Measurements from ENCODE around the gene ABCA13. TPM values are rescaled to one million over a fixed set of nuclear protein-coding genes. Genes with fewer than 3 reads are reported as not detected.

The ABCA13 gene
- total and polyA plus RNA-seq, 4 donors, result 1.2 to 23.2 (median 3.5) TPM

DNA sequence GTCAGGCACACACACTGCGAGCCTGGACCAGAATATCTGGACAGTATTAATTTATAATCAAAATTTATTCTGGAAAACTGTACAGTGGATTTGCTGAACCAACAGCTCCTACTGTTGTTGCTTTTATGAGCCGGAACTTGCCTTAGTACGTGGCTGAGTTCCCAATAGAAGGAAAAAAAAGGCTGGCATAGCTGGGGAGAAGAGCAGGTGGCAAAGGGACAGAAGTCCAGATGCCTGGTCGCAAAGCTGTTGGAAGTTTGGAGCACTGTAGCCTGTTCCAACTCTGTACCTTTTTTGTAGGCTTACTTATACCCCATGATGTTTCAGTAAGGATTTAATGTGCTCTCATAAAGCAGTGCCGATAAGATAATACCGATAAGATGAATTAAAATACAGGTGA lies 333.8 kb downstream of the ABCA13 start:
- Histone ChIP-seq H3K27ac (ENCODE audit: low read depth in 1 of 2, low read length in 1 of 2) (no peak overlapping the region), H3K27me3 (ENCODE audit: control insufficient read depth in 3 of 3, insufficient read depth in 3 of 3, low read length in 2 of 3) (no peaks in the 10 kb centered on the region), H3K9ac (ENCODE audit: insufficient read depth in 1 of 2, low read length in 2 of 2) (no peak overlapping the region), H3K4me1 (ENCODE audit: control insufficient read depth in 5 of 5, insufficient read depth in 5 of 5, low read length in 5 of 5) (no peaks in the 10 kb centered on the region), H3K9me3 (ENCODE audit: control insufficient read depth in 4 of 4, insufficient read depth in 3 of 4, low read length in 3 of 4) (no peaks in the 10 kb centered on the region), H3K4me3 (no peak overlapping the region), H3K36me3 (ENCODE audit: control insufficient read depth in 4 of 4, insufficient read depth in 4 of 4, low read length in 4 of 4) (no peaks in the 10 kb centered on the region)
- WGBS, 2 donors, result 95 to 98% methylated on average over 6 of the region's 6 CpGs
- TF ChIP-seq, protein P1, sequence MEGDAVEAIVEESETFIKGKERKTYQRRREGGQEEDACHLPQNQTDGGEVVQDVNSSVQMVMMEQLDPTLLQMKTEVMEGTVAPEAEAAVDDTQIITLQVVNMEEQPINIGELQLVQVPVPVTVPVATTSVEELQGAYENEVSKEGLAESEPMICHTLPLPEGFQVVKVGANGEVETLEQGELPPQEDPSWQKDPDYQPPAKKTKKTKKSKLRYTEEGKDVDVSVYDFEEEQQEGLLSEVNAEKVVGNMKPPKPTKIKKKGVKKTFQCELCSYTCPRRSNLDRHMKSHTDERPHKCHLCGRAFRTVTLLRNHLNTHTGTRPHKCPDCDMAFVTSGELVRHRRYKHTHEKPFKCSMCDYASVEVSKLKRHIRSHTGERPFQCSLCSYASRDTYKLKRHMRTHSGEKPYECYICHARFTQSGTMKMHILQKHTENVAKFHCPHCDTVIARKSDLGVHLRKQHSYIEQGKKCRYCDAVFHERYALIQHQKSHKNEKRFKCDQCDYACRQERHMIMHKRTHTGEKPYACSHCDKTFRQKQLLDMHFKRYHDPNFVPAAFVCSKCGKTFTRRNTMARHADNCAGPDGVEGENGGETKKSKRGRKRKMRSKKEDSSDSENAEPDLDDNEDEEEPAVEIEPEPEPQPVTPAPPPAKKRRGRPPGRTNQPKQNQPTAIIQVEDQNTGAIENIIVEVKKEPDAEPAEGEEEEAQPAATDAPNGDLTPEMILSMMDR (IDR thresholded peaks at IDR 0.05; ENCODE audit: control extremely low read depth, extremely low read depth), result no peak
- ATAC-seq (ENCODE audit: insufficient read depth, low FRiP score) (no peak), DNase-seq (no peak)

GRCh38 chr7:48505466-48505865 lies 334.2 kb downstream of the ABCA13 start:
- TF ChIP-seq, protein P1 (IDR thresholded peaks at IDR 0.05; ENCODE audit: control extremely low read depth, extremely low read depth), result no peak
- ATAC-seq (ENCODE audit: insufficient read depth, low FRiP score), result no peak
- WGBS, 2 donors, result 86 to 92% methylated on average over 4 of the region's 4 CpGs

DNA sequence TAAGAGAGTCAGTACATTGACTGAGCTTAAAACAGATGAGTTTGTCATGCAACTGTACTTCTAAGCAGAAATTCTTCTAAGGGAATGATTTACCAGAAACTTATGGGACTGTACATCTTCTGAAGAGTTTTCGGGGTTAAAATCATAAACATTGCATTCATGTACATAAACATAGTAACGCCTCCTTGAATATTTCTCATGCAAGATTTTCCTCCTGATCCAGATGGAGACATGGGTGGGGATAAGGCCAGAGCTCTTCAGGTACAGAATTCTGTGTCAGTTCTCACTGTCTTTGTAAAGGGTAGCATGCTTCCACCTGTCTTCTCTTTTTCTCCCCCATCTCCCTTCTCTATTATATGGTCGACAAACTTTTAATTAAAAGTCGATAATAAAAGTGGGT lies 335.3 kb downstream of the ABCA13 start:
- DNase-seq (no peak), ATAC-seq (ENCODE audit: insufficient read depth, low FRiP score) (no peak)
- Histone ChIP-seq H3K27ac (ENCODE audit: low read depth in 1 of 2, low read length in 1 of 2) (no peak overlapping the region), H3K9me3 (ENCODE audit: control insufficient read depth in 4 of 4, insufficient read depth in 3 of 4, low read length in 3 of 4) (no peaks in the 10 kb centered on the region), H3K36me3 (ENCODE audit: control insufficient read depth in 4 of 4, insufficient read depth in 4 of 4, low read length in 4 of 4) (no peaks in the 10 kb centered on the region), H3K4me3 (no peak overlapping the region), H3K4me1 (ENCODE audit: control insufficient read depth in 5 of 5, insufficient read depth in 5 of 5, low read length in 5 of 5) (peaks cover 0 to 6% (median 0%) of the 10 kb centered on the region in 5 donors), H3K27me3 (ENCODE audit: control insufficient read depth in 3 of 3, insufficient read depth in 3 of 3, low read length in 2 of 3) (no peaks in the 10 kb centered on the region), H3K9ac (ENCODE audit: insufficient read depth in 1 of 2, low read length in 2 of 2) (no peak overlapping the region)
- TF ChIP-seq, protein P1 (IDR thresholded peaks at IDR 0.05; ENCODE audit: control extremely low read depth, extremely low read depth), result no peak
- 89 to 95% methylated on average over 4 of the region's 4 CpGs for WGBS, 2 donors

More at GRCh38 chr7:48505466-48505865, 334.2 kb downstream of the ABCA13 start:
- H3K27ac ChIP-seq (ENCODE audit: low read depth in 1 of 2, low read length in 1 of 2), result no peak overlapping the region
- H3K9ac ChIP-seq (ENCODE audit: insufficient read depth in 1 of 2, low read length in 2 of 2), result no peak overlapping the region
- no peak overlapping the region for H3K4me3 ChIP-seq
- H3K36me3 ChIP-seq (ENCODE audit: control insufficient read depth in 4 of 4, insufficient read depth in 4 of 4, low read length in 4 of 4), result no peaks in the 10 kb centered on the region
- H3K4me1 ChIP-seq (ENCODE audit: control insufficient read depth in 5 of 5, insufficient read depth in 5 of 5, low read length in 5 of 5), result no peaks in the 10 kb centered on the region
- no peaks in the 10 kb centered on the region for H3K27me3 ChIP-seq (ENCODE audit: control insufficient read depth in 3 of 3, insufficient read depth in 3 of 3, low read length in 2 of 3)
- peak in 2 of 3 donors; percentile 50 to 51 for DNase-seq
- no peaks in the 10 kb centered on the region for H3K9me3 ChIP-seq (ENCODE audit: control insufficient read depth in 4 of 4, insufficient read depth in 3 of 4, low read length in 3 of 4)

GRCh38 chr7:48511080-48511479 lies 339.8 kb downstream of the ABCA13 start:
- WGBS, 2 donors, result 42 to 58% methylated on average over 12 of the region's 12 CpGs
- Histone ChIP-seq H3K4me1 (ENCODE audit: control insufficient read depth in 5 of 5, insufficient read depth in 5 of 5, low read length in 5 of 5) (peaks cover 0 to 6% (median 0%) of the 10 kb centered on the region in 5 donors), H3K27ac (ENCODE audit: low read depth in 1 of 2, low read length in 1 of 2) (no peak overlapping the region), H3K9ac (ENCODE audit: insufficient read depth in 1 of 2, low read length in 2 of 2) (no peak overlapping the region), H3K9me3 (ENCODE audit: control insufficient read depth in 4 of 4, insufficient read depth in 3 of 4, low read length in 3 of 4) (no peaks in the 10 kb centered on the region), H3K36me3 (ENCODE audit: control insufficient read depth in 4 of 4, insufficient read depth in 4 of 4, low read length in 4 of 4) (no peaks in the 10 kb centered on the region), H3K27me3 (ENCODE audit: control insufficient read depth in 3 of 3, insufficient read depth in 3 of 3, low read length in 2 of 3) (peaks cover 0 to 3% (median 0%) of the 10 kb centered on the region in 3 donors), H3K4me3 (no peak overlapping the region)
- DNase-seq (peak in 2 of 3 donors; percentile 6 to 32), ATAC-seq (ENCODE audit: insufficient read depth, low FRiP score) (no peak)
- TF ChIP-seq, protein P1 (IDR thresholded peaks at IDR 0.05; ENCODE audit: control extremely low read depth, extremely low read depth), result no peak

Data from lung (tissue), 12 donors.